Pulmonary artery endothelial cell (primary cell): Measurements from ENCODE around the gene ZSWIM6. TPM values are rescaled to one million over a fixed set of nuclear protein-coding genes. Genes with fewer than 3 reads are reported as not detected.
A peak's percentile ranks its signal among the peaks of the same experiment; 100 is the strongest.

Source experiments
- DNase-seq: peaks from one replicate; pipeline ENCODE4 v3.0.0-alpha.2; 2011; ENCODE audit warnings: low read depth, low spot score
- total RNA-seq: library from RNA; depleted of rRNA; stranded (reverse); fragments of >200 nt; gene quantifications from 2 replicates; pipeline ENCODE4 v1.2.3, GENCODE V29; 2014

The ZSWIM6 gene
- total RNA-seq, 1 donor from 2014 or later, result 25.5 TPM

GRCh38 chr5:61306531-61307131, 25.4 kb upstream of the ZSWIM6 start:
- no peak for DNase-seq

- no peak for DNase-seq
Observed at GRCh38 chr5:61307191-61307590, 24.9 kb upstream of the ZSWIM6 start.

- DNase-seq, result no peak
Observed at GRCh38 chr5:61307611-61308010, 24.4 kb upstream of the ZSWIM6 start.

- DNase-seq, result no peak
Observed at GRCh38 chr5:61308712-61309111, 23.3 kb upstream of the ZSWIM6 start.

GRCh38 chr5:61309115-61309514, 22.9 kb upstream of the ZSWIM6 start:
- no peak for DNase-seq

- DNase-seq, result no peak
Observed at GRCh38 chr5:61311056-61311610, 20.9 kb upstream of the ZSWIM6 start.

GRCh38 chr5:61311836-61312808, 19.9 kb upstream of the ZSWIM6 start:
- DNase-seq, result peak; percentile 91

- DNase-seq, result peak; percentile 95
Observed at GRCh38 chr5:61313960-61314681, 17.9 kb upstream of the ZSWIM6 start.

- no peak for DNase-seq
Observed at GRCh38 chr5:61318376-61318775, 13.7 kb upstream of the ZSWIM6 start.

- DNase-seq, result no peak
Observed at GRCh38 chr5:61319388-61320146, 12.5 kb upstream of the ZSWIM6 start.

GRCh38 chr5:61320860-61321259, 11.2 kb upstream of the ZSWIM6 start:
- DNase-seq, result no peak

GRCh38 chr5:61321669-61322068, 10.4 kb upstream of the ZSWIM6 start:
- DNase-seq, result no peak

GRCh38 chr5:61322738-61323725, 9.0 kb upstream of the ZSWIM6 start:
- peak; percentile 90 for DNase-seq

- no peak for DNase-seq
Observed at GRCh38 chr5:61327760-61328753, 4.0 kb upstream of the ZSWIM6 start.

GRCh38 chr5:61328791-61329549, 3.1 kb upstream of the ZSWIM6 start:
- no peak for DNase-seq

GRCh38 chr5:61329550-61330128, 2.4 kb upstream of the ZSWIM6 start:
- no peak for DNase-seq

- DNase-seq, result no peak
Observed at GRCh38 chr5:61330341-61330844, 1.7 kb upstream of the ZSWIM6 start.
